Measurements from ENCODE around the gene NGRN. TPM values are rescaled to one million over a fixed set of nuclear protein-coding genes. Genes with fewer than 3 reads are reported as not detected.
A peak's percentile ranks its signal among the peaks of the same experiment; 100 is the strongest.
"Not testable (repeated sequence)": the region's sequence is repeated elsewhere in the genome, so short reads cannot be mapped to it uniquely, and the experiment has no call there.

Gene NGRN
- total RNA-seq, 1 donor from 2014 or later = 106 TPM

- DNase-seq = not testable (repeated sequence)
Measured at GRCh38 chr15:90281637-90282036, 16.2 kb downstream of the NGRN start.

- DNase-seq = peak; percentile 50
Measured at GRCh38 chr15:90286678-90287077, 21.2 kb downstream of the NGRN start.

GRCh38 chr15:90287101-90287500 is 21.6 kb downstream of the NGRN start:
- no peak for DNase-seq

- no peak for DNase-seq
Measured at GRCh38 chr15:90287946-90288345, 22.5 kb downstream of the NGRN start.

GRCh38 chr15:90291679-90292356 is 26.3 kb downstream of the NGRN start:
- DNase-seq = no peak

- peak; percentile 62 for DNase-seq
Measured at GRCh38 chr15:90293040-90293810, 27.8 kb downstream of the NGRN start.

GRCh38 chr15:90294159-90294558 is 28.7 kb downstream of the NGRN start:
- no peak for DNase-seq

GRCh38 chr15:90294601-90295269 is 29.3 kb downstream of the NGRN start:
- no peak for DNase-seq

GRCh38 chr15:90295270-90295648 is 29.8 kb downstream of the NGRN start:
- no peak for DNase-seq

GRCh38 chr15:90296316-90296884 is 30.9 kb downstream of the NGRN start:
- not testable (repeated sequence) for DNase-seq

- no peak for DNase-seq
Measured at GRCh38 chr15:90297021-90297420, 31.5 kb downstream of the NGRN start.

- no peak for DNase-seq
Measured at GRCh38 chr15:90300541-90300940, 35.1 kb downstream of the NGRN start.

- peak; percentile 60 for DNase-seq
Measured at GRCh38 chr15:90300988-90301706, 35.7 kb downstream of the NGRN start.

GRCh38 chr15:90301707-90302300 is 36.3 kb downstream of the NGRN start:
- no peak for DNase-seq

GRCh38 chr15:90305355-90305754 is 39.9 kb downstream of the NGRN start:
- not testable (repeated sequence) for DNase-seq

GRCh38 chr15:90305932-90306331 is 40.5 kb downstream of the NGRN start:
- no peak for DNase-seq

GRCh38 chr15:90306560-90306959 is 41.1 kb downstream of the NGRN start:
- DNase-seq = no peak

- DNase-seq = no peak
Measured at GRCh38 chr15:90307661-90308060, 42.2 kb downstream of the NGRN start.

GRCh38 chr15:90309020-90309419 is 43.5 kb downstream of the NGRN start:
- DNase-seq = no peak

- DNase-seq = peak; percentile 33
Measured at GRCh38 chr15:90315278-90315982, 50.0 kb downstream of the NGRN start.

- no peak for DNase-seq
Measured at GRCh38 chr15:90316139-90316538, 50.7 kb downstream of the NGRN start.
